ENCODE results near the gene BMAL1.

BMAL1 gene

DNA sequence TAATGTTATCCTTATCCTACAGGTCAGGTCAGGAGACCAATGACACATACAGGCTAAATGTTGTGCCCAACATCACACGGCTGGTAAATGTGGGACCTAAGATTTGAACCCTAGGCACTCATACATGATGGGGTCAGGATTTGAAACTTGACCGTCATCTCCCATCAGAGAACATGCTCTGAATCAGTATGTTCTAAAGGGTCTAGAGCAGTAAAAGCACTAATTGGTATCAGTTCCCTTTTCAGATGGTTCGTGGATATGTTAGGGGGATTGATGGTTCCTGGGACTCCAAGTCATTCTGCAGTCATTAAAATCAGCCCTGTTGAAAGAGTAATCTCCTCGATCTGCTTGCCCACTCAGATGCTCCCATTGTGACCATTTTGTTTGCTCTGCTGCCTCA is 65.5 kb downstream of the BMAL1 start:
- ATAC-seq (ENCODE audit: insufficient read depth, low read depth), result no peak
- no peak for DNase-seq
- Histone ChIP-seq H3K79me2 (ENCODE audit: insufficient read depth, low read length) (peaks cover 10% of the 10 kb centered on the region), H4K20me1 (ENCODE audit: insufficient read depth, low read length) (peaks cover 51% of the 10 kb centered on the region), H3K36me3 (ENCODE audit: insufficient read depth, low read length) (no peaks in the 10 kb centered on the region), H3K4me1 (ENCODE audit: insufficient read depth, low read length) (peaks cover 11% of the 10 kb centered on the region), H3K4me2 (ENCODE audit: insufficient read depth, low read length) (no peak overlapping the region), H3K27ac (ENCODE audit: low read length) (no peak overlapping the region), H2AFZ (ENCODE audit: low read depth, low read length) (no peak overlapping the region), H3K9ac (ENCODE audit: low read depth, low read length) (no peak overlapping the region), H3K4me3 (ENCODE audit: low read depth in 1 of 2, low read length in 2 of 2) (no peak overlapping the region), H3K27me3 (ENCODE audit: insufficient read depth, low read length, poor library complexity) (no peaks in the 10 kb centered on the region), H3K9me3 (ENCODE audit: insufficient read depth, low read length, severe bottlenecking) (no peaks in the 10 kb centered on the region)
- TF ChIP-seq, protein P1, sequence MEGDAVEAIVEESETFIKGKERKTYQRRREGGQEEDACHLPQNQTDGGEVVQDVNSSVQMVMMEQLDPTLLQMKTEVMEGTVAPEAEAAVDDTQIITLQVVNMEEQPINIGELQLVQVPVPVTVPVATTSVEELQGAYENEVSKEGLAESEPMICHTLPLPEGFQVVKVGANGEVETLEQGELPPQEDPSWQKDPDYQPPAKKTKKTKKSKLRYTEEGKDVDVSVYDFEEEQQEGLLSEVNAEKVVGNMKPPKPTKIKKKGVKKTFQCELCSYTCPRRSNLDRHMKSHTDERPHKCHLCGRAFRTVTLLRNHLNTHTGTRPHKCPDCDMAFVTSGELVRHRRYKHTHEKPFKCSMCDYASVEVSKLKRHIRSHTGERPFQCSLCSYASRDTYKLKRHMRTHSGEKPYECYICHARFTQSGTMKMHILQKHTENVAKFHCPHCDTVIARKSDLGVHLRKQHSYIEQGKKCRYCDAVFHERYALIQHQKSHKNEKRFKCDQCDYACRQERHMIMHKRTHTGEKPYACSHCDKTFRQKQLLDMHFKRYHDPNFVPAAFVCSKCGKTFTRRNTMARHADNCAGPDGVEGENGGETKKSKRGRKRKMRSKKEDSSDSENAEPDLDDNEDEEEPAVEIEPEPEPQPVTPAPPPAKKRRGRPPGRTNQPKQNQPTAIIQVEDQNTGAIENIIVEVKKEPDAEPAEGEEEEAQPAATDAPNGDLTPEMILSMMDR (IDR thresholded peaks at IDR 0.05; ENCODE audit: borderline replicate concordance, extremely low read depth, low read length, poor library complexity, severe bottlenecking), result no peak
- no peak for TF ChIP-seq EZH2 (IDR thresholded peaks at IDR 0.05; ENCODE audit: borderline replicate concordance, low read depth, low read length, severe bottlenecking)

DNA sequence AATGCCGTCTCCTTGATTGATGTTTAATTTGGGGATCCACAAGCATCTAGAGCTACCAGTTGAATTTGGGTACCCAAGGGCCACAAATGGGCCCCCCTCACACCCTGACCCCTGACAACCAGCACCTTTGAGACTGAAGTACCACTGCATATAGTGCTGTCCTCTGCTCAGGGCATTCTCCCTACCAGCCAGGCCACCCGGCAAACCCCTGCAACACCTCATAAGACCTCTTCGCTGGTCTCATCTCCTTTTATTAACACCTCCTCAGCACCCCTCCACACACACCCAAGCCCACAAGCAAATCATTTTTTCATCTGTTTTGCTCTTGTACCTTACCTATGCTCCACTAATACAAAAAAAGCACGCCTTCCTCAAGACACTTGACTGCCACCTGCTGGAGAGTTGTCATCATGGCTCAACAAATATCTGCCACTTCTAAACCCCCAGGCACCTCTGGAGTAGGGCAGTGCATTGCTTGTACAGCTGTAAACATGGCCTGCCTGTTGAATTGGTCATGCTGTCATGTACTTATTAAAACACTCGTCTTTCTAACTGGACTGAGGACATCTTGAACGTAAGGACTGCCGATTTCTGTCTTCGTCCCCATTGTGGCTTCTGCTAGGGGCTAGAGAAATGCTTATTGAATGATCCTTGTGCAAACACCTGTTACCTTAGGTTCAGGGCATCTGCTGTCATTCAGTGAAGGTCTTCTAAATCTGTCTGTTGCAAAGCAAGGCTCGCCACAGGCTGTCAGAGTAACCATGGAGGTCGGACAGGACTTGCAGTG is 66.5 kb downstream of the BMAL1 start:
- DNase-seq (peak; percentile 77), ATAC-seq (ENCODE audit: insufficient read depth, low read depth) (peak; percentile 82)
- H3K4me3 ChIP-seq (ENCODE audit: low read depth in 1 of 2, low read length in 2 of 2), result no peak overlapping the region
- H3K4me1 ChIP-seq (ENCODE audit: insufficient read depth, low read length), result peaks cover under 1% of the 10 kb centered on the region; the same call in 1 of the 2 replicates
- no peak overlapping the region for H3K27ac ChIP-seq (ENCODE audit: low read length)
- peaks cover 46% of the 10 kb centered on the region for H4K20me1 ChIP-seq (ENCODE audit: insufficient read depth, low read length)
- peaks cover 3% of the 10 kb centered on the region for H3K79me2 ChIP-seq (ENCODE audit: insufficient read depth, low read length)
- no peak overlapping the region for H3K9ac ChIP-seq (ENCODE audit: low read depth, low read length)
- TF ChIP-seq, protein P1 (IDR thresholded peaks at IDR 0.05; ENCODE audit: borderline replicate concordance, extremely low read depth, low read length, poor library complexity, severe bottlenecking), result peak; percentile 91
- no peak for TF ChIP-seq EZH2 (IDR thresholded peaks at IDR 0.05; ENCODE audit: borderline replicate concordance, low read depth, low read length, severe bottlenecking)
- H2AFZ ChIP-seq (ENCODE audit: low read depth, low read length), result no peak overlapping the region
- H3K27me3 ChIP-seq (ENCODE audit: insufficient read depth, low read length, poor library complexity), result no peaks in the 10 kb centered on the region
- H3K9me3 ChIP-seq (ENCODE audit: insufficient read depth, low read length, severe bottlenecking), result no peaks in the 10 kb centered on the region
- no peak overlapping the region for H3K4me2 ChIP-seq (ENCODE audit: insufficient read depth, low read length)
- no peaks in the 10 kb centered on the region for H3K36me3 ChIP-seq (ENCODE audit: insufficient read depth, low read length)

DNA sequence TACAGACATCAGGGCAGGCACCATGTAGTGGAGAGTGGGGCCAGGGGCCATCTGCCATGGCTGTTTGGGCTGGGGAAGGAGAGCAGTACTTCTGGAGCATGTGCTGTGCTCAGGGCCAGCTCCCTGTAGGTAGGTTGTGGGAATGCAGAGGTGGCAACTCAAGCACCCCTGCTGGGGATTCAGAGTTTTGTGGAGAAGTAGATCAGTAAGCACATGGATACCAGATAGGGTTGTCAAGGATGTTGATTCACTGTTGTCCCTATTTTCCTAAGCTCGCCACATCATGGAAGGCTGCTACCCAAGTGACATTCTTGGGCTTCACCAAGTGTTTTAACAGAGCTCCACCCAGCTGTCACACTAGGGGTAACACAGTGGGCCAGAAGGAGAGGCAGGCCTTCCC is 67.2 kb downstream of the BMAL1 start:
- H3K4me3 ChIP-seq (ENCODE audit: low read depth in 1 of 2, low read length in 2 of 2), result no peak overlapping the region
- no peak overlapping the region for H3K9ac ChIP-seq (ENCODE audit: low read depth, low read length)
- ATAC-seq (ENCODE audit: insufficient read depth, low read depth), result no peak
- no peak for DNase-seq
- H4K20me1 ChIP-seq (ENCODE audit: insufficient read depth, low read length), result peaks cover 46% of the 10 kb centered on the region
- no peaks in the 10 kb centered on the region for H3K4me1 ChIP-seq (ENCODE audit: insufficient read depth, low read length)
- no peaks in the 10 kb centered on the region for H3K27me3 ChIP-seq (ENCODE audit: insufficient read depth, low read length, poor library complexity)
- H3K9me3 ChIP-seq (ENCODE audit: insufficient read depth, low read length, severe bottlenecking), result no peaks in the 10 kb centered on the region
- TF ChIP-seq EZH2 (IDR thresholded peaks at IDR 0.05; ENCODE audit: borderline replicate concordance, low read depth, low read length, severe bottlenecking), result no peak
- TF ChIP-seq, protein P1 (IDR thresholded peaks at IDR 0.05; ENCODE audit: borderline replicate concordance, extremely low read depth, low read length, poor library complexity, severe bottlenecking), result no peak
- no peak overlapping the region for H3K4me2 ChIP-seq (ENCODE audit: insufficient read depth, low read length)
- no peak overlapping the region for H3K27ac ChIP-seq (ENCODE audit: low read length)
- H2AFZ ChIP-seq (ENCODE audit: low read depth, low read length), result no peak overlapping the region
- no peaks in the 10 kb centered on the region; the same call in 1 of the 2 replicates for H3K79me2 ChIP-seq (ENCODE audit: insufficient read depth, low read length)
- no peaks in the 10 kb centered on the region for H3K36me3 ChIP-seq (ENCODE audit: insufficient read depth, low read length)

Measured in DND-41 (cell line).